DND-41 (cell line): ENCODE results near the gene SMPDL3B.

Source experiments
- CTCF ChIP-seq: IDR thresholded peaks from 2 replicates; pipeline ENCODE4 v1.5.1; 2012; ENCODE audit warnings: borderline replicate concordance, low read length, moderate library complexity, mild to moderate bottlenecking; ENCODE audit not compliant: poor library complexity, severe bottlenecking; ENCODE audit errors: extremely low read depth
- EZH2 ChIP-seq: IDR thresholded peaks from 3 replicates; pipeline ENCODE4 v1.6.1; 2012; ENCODE audit warnings: borderline replicate concordance, low read depth, mild to moderate bottlenecking, moderate library complexity, low read length, inconsistent platforms; ENCODE audit not compliant: severe bottlenecking

- TF ChIP-seq EZH2 (no peak), CTCF (no peak)
Measured at GRCh38 chr1:27928216-27928954, 6.4 kb upstream of the SMPDL3B start.
